ENCODE results near the gene CHCHD10. TPM values are rescaled to one million over a fixed set of nuclear protein-coding genes. Genes with fewer than 3 reads are reported as not detected.

The CHCHD10 gene
- total RNA-seq, 1 experiment from 2014 or later, result 43.5 TPM

- intact Hi-C loops (cut with micrococcal nuclease; ENCODE audit: unreplicated experiment), result no loop called here
- Histone ChIP-seq H3K4me1 (replicated peaks; ENCODE audit: insufficient read depth) (peaks cover 15% of the 10 kb centered on the region), H3K79me2 (ENCODE audit: low read depth) (peaks cover 10% of the 10 kb centered on the region), H3K9me2 (ENCODE audit: insufficient read depth) (no peaks in the 10 kb centered on the region), H2AFZ (no peak overlapping the region), H3K27me3 (ENCODE audit: insufficient read depth, low read depth) (no peaks in the 10 kb centered on the region), H3K9me3 (ENCODE audit: insufficient read depth, low read depth) (no peaks in the 10 kb centered on the region), H3F3A (ENCODE audit: insufficient read depth, low read depth) (peaks cover 16% of the 10 kb centered on the region), H4K20me1 (ENCODE audit: insufficient read depth) (no peaks in the 10 kb centered on the region), H3K4me2 (no peak overlapping the region), H3K36me3 (ENCODE audit: low read depth) (no peaks in the 10 kb centered on the region), H3K4me3 (no peak overlapping the region), H3K27ac (no peak overlapping the region)
- DNase-seq, result peak; percentile 31 to 43
- ChIA-PET POLR2A (ENCODE audit: unreplicated experiment) (no interaction called here), CTCF (interaction anchor here (0.7 kb wide), 1 partner anchor 513 kb away, joined by 3 read pairs; no protein-coding TSS in a partner anchor)
- no peak for TF ChIP-seq EZH2 (IDR thresholded peaks at IDR 0.05; ENCODE audit: low read depth)
- no peak for TF ChIP-seq CTCF (conservative IDR thresholded peaks at IDR 0.05)
- no TSS peak for BruUV-seq (replicated peaks)
Measured at GRCh38 chr22:23718371-23719165, 49.2 kb downstream of the CHCHD10 start.

DNA sequence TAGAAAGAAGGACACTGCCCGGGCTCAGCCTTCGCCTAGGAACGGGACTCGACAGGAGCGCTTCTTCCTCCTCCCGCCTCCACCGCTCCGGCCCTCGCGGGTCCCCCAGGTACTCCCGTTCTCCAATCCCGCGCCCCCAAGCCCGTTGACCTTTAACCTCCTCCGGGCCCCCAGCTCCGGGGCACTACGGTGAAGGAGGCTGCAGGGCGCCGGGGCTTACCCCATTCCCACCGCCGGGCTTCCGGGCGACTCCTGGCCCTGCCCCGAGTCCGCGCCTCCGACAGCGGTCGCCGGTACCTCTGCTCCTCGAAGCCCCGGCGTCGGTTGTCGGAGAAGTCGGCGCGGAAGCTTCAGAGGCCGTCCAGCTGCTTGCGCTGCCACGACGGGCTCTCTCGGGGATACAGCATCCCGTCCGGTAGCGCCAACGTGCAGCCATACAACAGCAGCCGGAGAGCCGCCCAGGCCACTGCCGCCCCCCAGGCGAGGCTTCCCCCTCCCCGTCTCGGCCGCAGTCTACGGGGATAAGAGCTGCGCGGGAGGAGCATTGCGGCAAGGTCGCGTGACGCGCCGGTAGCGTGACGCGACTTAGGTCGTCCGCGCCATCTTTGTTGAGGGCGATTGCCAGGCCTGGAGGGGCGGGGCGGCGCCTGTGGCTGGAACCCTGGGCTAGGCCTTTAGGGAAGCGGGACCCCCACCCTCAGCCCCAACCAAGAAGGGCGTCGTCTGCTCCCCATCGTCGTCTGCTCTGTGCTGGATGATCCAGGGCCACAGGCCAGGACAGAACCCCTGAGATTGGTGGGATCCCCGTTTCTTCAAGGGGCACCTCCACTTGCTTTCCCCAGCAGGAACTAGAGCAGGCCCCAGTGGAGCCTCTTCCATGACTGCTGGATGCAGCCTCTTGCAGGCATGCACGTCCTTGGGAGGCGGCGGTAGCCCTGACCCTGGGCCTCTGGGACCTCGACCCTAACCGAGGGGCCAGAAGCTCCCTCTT is 50.7 kb downstream of the CHCHD10 start:
- no peak overlapping the region for H3K27ac ChIP-seq
- ChIA-PET CTCF (interaction anchor here (0.6 kb wide), 1 partner anchor 440 kb away, joined by 3 read pairs; no protein-coding TSS in a partner anchor), POLR2A (ENCODE audit: unreplicated experiment) (no interaction called here)
- TF ChIP-seq EZH2 (IDR thresholded peaks at IDR 0.05; ENCODE audit: low read depth) (no peak), CTCF (conservative IDR thresholded peaks at IDR 0.05) (no peak)
- H2AFZ ChIP-seq, result peak overlapping the region; percentile 95
- no TSS peak for BruUV-seq (replicated peaks)
- no peaks in the 10 kb centered on the region for H3K27me3 ChIP-seq (ENCODE audit: insufficient read depth, low read depth)
- peaks cover 10% of the 10 kb centered on the region for H3K79me2 ChIP-seq (ENCODE audit: low read depth)
- intact Hi-C loops (cut with micrococcal nuclease; ENCODE audit: unreplicated experiment), result no loop called here
- no peaks in the 10 kb centered on the region for H3K36me3 ChIP-seq (ENCODE audit: low read depth)
- H3F3A ChIP-seq (ENCODE audit: insufficient read depth, low read depth), result peaks cover 9% of the 10 kb centered on the region; the same call in 1 of the 2 replicates
- H3K4me3 ChIP-seq, result peak overlapping the region; percentile 92
- H3K9me2 ChIP-seq (ENCODE audit: insufficient read depth), result no peaks in the 10 kb centered on the region
- DNase-seq, result peak; percentile 49 to 68
- H3K4me2 ChIP-seq, result peak overlapping the region; percentile 91
- 0 out of 2 replicates have a peak, but pooled peaks cover 8% of the 10 kb centered on the region for H3K4me1 ChIP-seq (replicated peaks; ENCODE audit: insufficient read depth)
- no peaks in the 10 kb centered on the region for H4K20me1 ChIP-seq (ENCODE audit: insufficient read depth)
- no peaks in the 10 kb centered on the region for H3K9me3 ChIP-seq (ENCODE audit: insufficient read depth, low read depth)

Other genes starting within 250 kb of the CHCHD10 start
- not detected in 2 replicates for gene IGLL1, start 187.7 kb downstream of the CHCHD10 start, total RNA-seq (2021)
- gene DRICH1, start 135.7 kb downstream of the CHCHD10 start, total RNA-seq (2021), result 0.57 and 0.60 TPM in 2 replicates
- gene RGL4, start 77.0 kb downstream of the CHCHD10 start, total RNA-seq (2021), result not detected in 2 replicates
- 2.8 and 2.9 TPM in 2 replicates for gene ZNF70, start 16.9 kb downstream of the CHCHD10 start, total RNA-seq (2021)
- gene VPREB3, start 13.5 kb downstream of the CHCHD10 start, total RNA-seq (2021), result 0.90 and 1.1 TPM in 2 replicates
- not detected in 2 replicates for gene C22orf15, start 5.0 kb downstream of the CHCHD10 start, total RNA-seq (2021)
- gene MMP11, start 4.9 kb upstream of the CHCHD10 start, total RNA-seq (2021), result 2.4 and 3.6 TPM in 2 replicates
- gene SMARCB1, start 19.0 kb upstream of the CHCHD10 start, total RNA-seq (2021), result 61.7 and 80.2 TPM in 2 replicates
- gene DERL3, start 71.0 kb upstream of the CHCHD10 start, total RNA-seq (2021), result 0.41 and 1.2 TPM in 2 replicates
- 24.0 and 26.9 TPM in 2 replicates for gene SLC2A11, start 89.9 kb upstream of the CHCHD10 start, total RNA-seq (2021)
- gene MIF, start 126.4 kb upstream of the CHCHD10 start, total RNA-seq (2021), result 531 and 695 TPM in 2 replicates
- gene GSTT2B, start 193.2 kb upstream of the CHCHD10 start, total RNA-seq (2021), result 0.50 TPM in 1 of 2 replicates, not detected in the other
- not detected in 2 replicates for gene DDTL, start 198.9 kb upstream of the CHCHD10 start, total RNA-seq (2021)
- gene DDT, start 206.5 kb upstream of the CHCHD10 start, total RNA-seq (2021), result 42.0 and 67.9 TPM in 2 replicates
- 0.79 TPM in 1 of 2 replicates, not detected in the other for gene GSTT2, start 212.2 kb upstream of the CHCHD10 start, total RNA-seq (2021)
- not detected in 2 replicates for gene GSTT4, start 237.5 kb upstream of the CHCHD10 start, total RNA-seq (2021)
- gene CABIN1, start 243.3 kb upstream of the CHCHD10 start, total RNA-seq (2021), result 39.0 and 39.3 TPM in 2 replicates

All from PC-9 (cell line).